Upper lobe of left lung (tissue), 6 donors: ENCODE measurements around the gene LNPK. TPM values are rescaled to one million over a fixed set of nuclear protein-coding genes. Genes with fewer than 3 reads are reported as not detected.

Experiments used
- ATAC-seq, 2 donors: fragments of 200-7000 bp; cut with Tn5 transposase; one replicate each; pipeline ENCODE4 v1.9.1; 2022; ENCODE audit warnings: mild to moderate bottlenecking in 2 of 2, moderate library complexity in 2 of 2; ENCODE audit not compliant: low FRiP score in 2 of 2
- DNase-seq, 2 donors: peaks; one replicate each; pipeline ENCODE4 v3.0.0-alpha.2; 2019 to 2020
- H3K27ac ChIP-seq, 4 donors: fragments of 200-600 bp; sonication (generic); one replicate each; pipeline ENCODE4 v1.5.1; 2016 to 2019
- H3K27me3 ChIP-seq, 4 donors: fragments of 200-600 bp; sonication (generic); one replicate each; pipeline ENCODE4 v1.5.1; 2017 to 2019
- H3K36me3 ChIP-seq, 4 donors: fragments of 200-600 bp; sonication (generic); one replicate each; pipeline ENCODE4 v1.5.1; 2016 to 2019
- H3K4me1 ChIP-seq, 4 donors: fragments of 200-600 bp; sonication (generic); one replicate each; pipeline ENCODE4 v1.5.1; 2018 to 2019
- H3K4me3 ChIP-seq, 4 donors: fragments of 200-600 bp; sonication (generic); one replicate each; pipeline ENCODE4 v1.5.1; 2017 to 2019; ENCODE audit warnings: mild to moderate bottlenecking in 2 of 4, moderate library complexity in 1 of 4
- H3K9me3 ChIP-seq, 4 donors: fragments of 200-600 bp; sonication (generic); one replicate each; pipeline ENCODE4 v1.5.1; 2018 to 2019
- EP300 ChIP-seq, 4 donors: sonication (generic); formaldehyde crosslinking; IDR thresholded peaks; one replicate each; pipeline ENCODE4 v1.5.1; 2017; ENCODE audit warnings: antibody characterized with exemption in 4 of 4, control low read depth in 2 of 4
- POLR2A ChIP-seq, 4 donors: fragments of 450-650 bp; IDR thresholded peaks; one replicate each; pipeline ENCODE4 v1.5.1; 2016 to 2017; ENCODE audit warnings: antibody characterized with exemption in 4 of 4, mild to moderate bottlenecking in 2 of 4
- POLR2AphosphoS5 ChIP-seq, 2 donors: sonication (generic); formaldehyde crosslinking; IDR thresholded peaks; one replicate each; pipeline ENCODE4 v1.5.1; 2017; ENCODE audit warnings: antibody characterized with exemption in 2 of 2
- WGBS, 2 donors: methylation state at CpG; one replicate each; pipeline ENCODE4 v1.1.5; 2017 to 2018; 5-methylcytosine and 5-hydroxymethylcytosine counted together
- total RNA-seq, 6 donors: library from RNA; depleted of rRNA in 4 of 6; stranded (reverse); fragments of >200 nt in 4 of 6; gene quantifications; one replicate each; pipeline versions ENCODE4 v1.1.0 to v1.2.1, GENCODE V29; 2016 to 2021
- TF ChIP-seq, protein P1 (sequence below), 6 experiments: fragments of 450-650 bp in 4 of 6; fragments of 200-600 bp in 2 of 6; sonication (generic) in 2 of 6; IDR thresholded peaks; one replicate each; pipeline ENCODE4 v1.5.1; 2016 to 2019; ENCODE audit warnings: antibody characterized with exemption in 6 of 6
- donor health status: DM: no; HTN: no; CAD: no; lungs with moderate emphysema.
- donor health status: DM: no; HTN: yes; CAD: no; lungs with severe emphysema.

LNPK gene
- total RNA-seq, 6 donors from 2014 or later = 8.4 to 28.0 (median 18.3) TPM

DNA sequence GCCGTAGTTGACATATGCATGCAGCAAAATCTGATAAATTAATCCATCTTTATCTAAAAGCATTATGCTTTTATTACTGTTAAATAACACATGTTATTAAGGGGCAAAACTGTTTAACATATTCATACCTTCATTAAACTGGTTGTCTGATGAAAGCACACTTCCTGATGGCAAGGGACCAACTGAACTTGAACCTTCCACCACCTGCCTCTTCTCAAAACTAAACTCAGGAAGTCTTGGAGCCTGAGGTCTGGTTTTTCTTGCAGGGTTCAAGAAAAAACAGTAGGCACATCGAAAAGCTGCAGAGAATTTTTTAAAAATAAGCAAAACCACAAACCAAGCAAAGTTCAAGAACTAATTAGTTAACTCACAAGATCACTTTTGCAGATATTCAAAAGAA is 64.9 kb downstream of the LNPK start:
- TF ChIP-seq EP300 (IDR thresholded peaks at IDR 0.05) = no peak
- no peak for TF ChIP-seq POLR2A (IDR thresholded peaks at IDR 0.05)
- TF ChIP-seq POLR2AphosphoS5 (IDR thresholded peaks at IDR 0.05) = no peak
- TF ChIP-seq, protein P1, sequence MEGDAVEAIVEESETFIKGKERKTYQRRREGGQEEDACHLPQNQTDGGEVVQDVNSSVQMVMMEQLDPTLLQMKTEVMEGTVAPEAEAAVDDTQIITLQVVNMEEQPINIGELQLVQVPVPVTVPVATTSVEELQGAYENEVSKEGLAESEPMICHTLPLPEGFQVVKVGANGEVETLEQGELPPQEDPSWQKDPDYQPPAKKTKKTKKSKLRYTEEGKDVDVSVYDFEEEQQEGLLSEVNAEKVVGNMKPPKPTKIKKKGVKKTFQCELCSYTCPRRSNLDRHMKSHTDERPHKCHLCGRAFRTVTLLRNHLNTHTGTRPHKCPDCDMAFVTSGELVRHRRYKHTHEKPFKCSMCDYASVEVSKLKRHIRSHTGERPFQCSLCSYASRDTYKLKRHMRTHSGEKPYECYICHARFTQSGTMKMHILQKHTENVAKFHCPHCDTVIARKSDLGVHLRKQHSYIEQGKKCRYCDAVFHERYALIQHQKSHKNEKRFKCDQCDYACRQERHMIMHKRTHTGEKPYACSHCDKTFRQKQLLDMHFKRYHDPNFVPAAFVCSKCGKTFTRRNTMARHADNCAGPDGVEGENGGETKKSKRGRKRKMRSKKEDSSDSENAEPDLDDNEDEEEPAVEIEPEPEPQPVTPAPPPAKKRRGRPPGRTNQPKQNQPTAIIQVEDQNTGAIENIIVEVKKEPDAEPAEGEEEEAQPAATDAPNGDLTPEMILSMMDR (IDR thresholded peaks at IDR 0.05) = no peak
- H3K27ac ChIP-seq = no peak overlapping the region
- 66 to 73% methylated on average over 2 of the region's 2 CpGs for WGBS, 2 donors
- no peaks in the 10 kb centered on the region for H3K27me3 ChIP-seq
- no peaks in the 10 kb centered on the region for H3K4me1 ChIP-seq
- peaks cover 0 to 51% (median 6%) of the 10 kb centered on the region in 4 donors for H3K36me3 ChIP-seq
- no peaks in the 10 kb centered on the region for H3K9me3 ChIP-seq
- ATAC-seq = no peak
- no peak for DNase-seq
- no peak overlapping the region for H3K4me3 ChIP-seq

DNA sequence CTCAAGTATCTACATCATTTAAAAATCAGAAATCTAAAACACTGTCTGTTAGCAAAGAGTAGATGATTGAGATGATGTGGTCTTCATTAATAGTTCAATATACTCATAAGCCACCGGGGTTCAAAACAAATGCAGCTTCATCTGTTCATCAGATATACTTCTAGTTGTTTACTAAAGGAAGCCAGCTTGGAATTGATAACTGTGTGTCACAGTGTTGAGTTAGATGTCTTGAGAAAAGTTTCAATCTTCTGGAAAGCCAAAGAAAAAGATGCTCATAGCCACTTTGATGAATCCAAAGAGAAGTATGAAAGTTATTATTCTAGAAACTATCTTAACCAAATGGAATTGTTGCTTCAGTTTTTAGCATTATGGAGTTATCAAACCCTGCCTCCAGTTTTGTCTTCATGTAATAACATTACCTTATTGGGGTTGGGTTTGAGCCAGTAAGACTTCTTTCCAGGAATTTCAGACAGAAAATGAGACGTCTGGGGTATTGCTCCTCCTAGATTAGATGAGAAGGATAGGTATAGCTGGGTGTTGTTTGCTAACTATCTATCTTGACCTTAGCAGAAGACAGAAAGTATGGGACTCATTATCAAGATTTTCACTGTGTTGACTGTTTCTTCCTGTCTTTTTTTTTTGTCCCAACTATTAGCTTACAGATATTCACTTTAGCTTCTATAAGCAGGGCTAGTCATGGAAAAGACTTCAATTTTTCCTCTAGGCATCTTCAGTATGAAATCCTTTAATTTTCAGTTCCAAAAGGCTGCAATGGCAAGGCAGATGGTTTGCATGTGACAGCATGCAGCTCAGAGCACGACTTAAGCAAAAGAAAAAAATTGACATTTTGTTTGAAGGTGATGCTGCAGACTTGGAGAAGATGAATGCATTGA is 66.5 kb downstream of the LNPK start:
- Histone ChIP-seq H3K27me3 (no peaks in the 10 kb centered on the region), H3K9me3 (no peaks in the 10 kb centered on the region), H3K27ac (no peak overlapping the region), H3K4me1 (no peaks in the 10 kb centered on the region), H3K4me3 (no peak overlapping the region), H3K36me3 (peaks cover 0 to 53% (median 6%) of the 10 kb centered on the region in 4 donors)
- DNase-seq (no peak), ATAC-seq (no peak)
- no peak for TF ChIP-seq POLR2AphosphoS5 (IDR thresholded peaks at IDR 0.05)
- TF ChIP-seq POLR2A (IDR thresholded peaks at IDR 0.05) = no peak
- TF ChIP-seq, protein P1 (IDR thresholded peaks at IDR 0.05) = no peak
- TF ChIP-seq EP300 (IDR thresholded peaks at IDR 0.05) = no peak
- WGBS, 2 donors = 81% methylated on average over 3 of the region's 3 CpGs

DNA sequence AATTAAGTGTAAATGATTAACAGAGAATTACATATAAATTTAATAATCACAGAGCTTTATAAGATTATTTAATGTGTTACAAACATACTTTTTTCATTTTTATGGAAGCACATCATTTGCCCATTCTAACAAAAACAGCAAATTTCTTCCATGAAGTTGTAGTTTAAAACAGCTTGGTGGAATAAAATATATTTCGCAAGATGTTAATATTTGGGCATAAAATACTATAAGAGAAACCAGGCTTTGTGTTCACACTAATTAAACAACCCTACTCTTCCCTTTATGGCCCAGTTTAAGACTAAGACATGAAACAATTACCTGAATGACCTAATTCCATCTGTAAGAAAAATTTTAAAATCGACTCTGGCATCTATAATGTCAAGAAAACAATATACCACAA is 69.4 kb downstream of the LNPK start:
- Histone ChIP-seq H3K4me3 (no peak overlapping the region), H3K27me3 (no peaks in the 10 kb centered on the region), H3K4me1 (no peaks in the 10 kb centered on the region), H3K27ac (no peak overlapping the region), H3K9me3 (no peaks in the 10 kb centered on the region), H3K36me3 (peaks cover 0 to 45% (median 6%) of the 10 kb centered on the region in 4 donors)
- DNase-seq (no peak), ATAC-seq (no peak)
- TF ChIP-seq EP300 (IDR thresholded peaks at IDR 0.05) (no peak), POLR2AphosphoS5 (IDR thresholded peaks at IDR 0.05) (no peak), POLR2A (IDR thresholded peaks at IDR 0.05) (no peak)
- TF ChIP-seq, protein P1 (IDR thresholded peaks at IDR 0.05) = no peak
- 96% methylated on average over 2 of the region's 2 CpGs for whole genome bisulfite sequencing, 2 donors

DNA sequence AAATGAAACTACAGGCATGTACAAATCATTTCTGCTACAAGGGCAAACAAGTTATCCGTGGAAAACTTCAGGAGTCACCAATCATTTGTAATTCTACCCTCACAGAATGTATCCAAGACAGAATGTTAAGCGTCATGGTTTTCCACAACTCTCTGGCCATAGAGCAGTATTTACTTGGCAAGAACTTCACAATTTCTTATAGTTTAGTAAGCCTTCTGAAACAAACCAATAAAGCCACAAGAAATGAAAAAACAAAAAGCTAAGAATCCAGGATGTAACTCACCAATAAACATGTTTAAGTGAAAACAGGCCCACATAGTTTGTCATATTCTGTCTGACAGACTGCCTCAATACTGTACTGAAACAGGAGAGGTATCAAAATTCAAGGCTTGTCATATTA is 70.3 kb downstream of the LNPK start:
- Histone ChIP-seq H3K27me3 (no peaks in the 10 kb centered on the region), H3K36me3 (peaks cover 0 to 36% (median 4%) of the 10 kb centered on the region in 4 donors), H3K4me1 (no peaks in the 10 kb centered on the region), H3K27ac (no peak overlapping the region), H3K9me3 (no peaks in the 10 kb centered on the region), H3K4me3 (no peak overlapping the region)
- 76 to 78% methylated on average over 2 of the region's 2 CpGs for WGBS, 2 donors
- DNase-seq = no peak
- TF ChIP-seq POLR2A (IDR thresholded peaks at IDR 0.05) (no peak), EP300 (IDR thresholded peaks at IDR 0.05) (no peak)
- TF ChIP-seq, protein P1 (IDR thresholded peaks at IDR 0.05) = no peak
- ATAC-seq = no peak
